ENCODE data around the gene LRRC42. TPM values are rescaled to one million over a fixed set of nuclear protein-coding genes. Genes with fewer than 3 reads are reported as not detected.
"Not testable (repeated sequence)": the region's sequence is repeated elsewhere in the genome, so short reads cannot be mapped to it uniquely, and the experiment has no call there.

The LRRC42 gene
- total and polyA plus RNA-seq, 4 donors, result 7.7 to 17.8 (median 17.0) TPM

DNA sequence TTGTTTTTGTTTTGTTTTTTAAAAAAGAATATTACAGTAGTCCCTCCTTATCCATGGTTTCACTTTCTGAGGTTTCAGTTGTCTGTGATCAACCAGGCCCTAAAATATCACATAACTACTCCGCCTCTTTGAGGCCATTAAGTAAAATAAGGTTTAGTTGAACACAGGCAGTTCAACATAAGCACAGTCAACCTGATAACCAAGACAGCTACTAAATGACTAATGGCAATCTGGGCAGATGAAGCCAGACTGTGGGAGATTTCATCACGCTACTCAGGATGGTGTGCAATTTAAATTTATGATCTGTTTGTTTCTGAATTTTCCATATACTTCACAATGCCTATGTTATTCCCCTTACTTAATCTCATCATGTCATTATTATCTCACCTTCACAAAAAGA lies 41.7 kb downstream of the LRRC42 start:
- 86 to 89% methylated on average over 2 of the region's 2 CpGs for WGBS, 2 donors
- TF ChIP-seq, protein P1, sequence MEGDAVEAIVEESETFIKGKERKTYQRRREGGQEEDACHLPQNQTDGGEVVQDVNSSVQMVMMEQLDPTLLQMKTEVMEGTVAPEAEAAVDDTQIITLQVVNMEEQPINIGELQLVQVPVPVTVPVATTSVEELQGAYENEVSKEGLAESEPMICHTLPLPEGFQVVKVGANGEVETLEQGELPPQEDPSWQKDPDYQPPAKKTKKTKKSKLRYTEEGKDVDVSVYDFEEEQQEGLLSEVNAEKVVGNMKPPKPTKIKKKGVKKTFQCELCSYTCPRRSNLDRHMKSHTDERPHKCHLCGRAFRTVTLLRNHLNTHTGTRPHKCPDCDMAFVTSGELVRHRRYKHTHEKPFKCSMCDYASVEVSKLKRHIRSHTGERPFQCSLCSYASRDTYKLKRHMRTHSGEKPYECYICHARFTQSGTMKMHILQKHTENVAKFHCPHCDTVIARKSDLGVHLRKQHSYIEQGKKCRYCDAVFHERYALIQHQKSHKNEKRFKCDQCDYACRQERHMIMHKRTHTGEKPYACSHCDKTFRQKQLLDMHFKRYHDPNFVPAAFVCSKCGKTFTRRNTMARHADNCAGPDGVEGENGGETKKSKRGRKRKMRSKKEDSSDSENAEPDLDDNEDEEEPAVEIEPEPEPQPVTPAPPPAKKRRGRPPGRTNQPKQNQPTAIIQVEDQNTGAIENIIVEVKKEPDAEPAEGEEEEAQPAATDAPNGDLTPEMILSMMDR (IDR thresholded peaks at IDR 0.05; ENCODE audit: control extremely low read depth, extremely low read depth), result no peak
- Histone ChIP-seq H3K9me3 (ENCODE audit: control insufficient read depth in 4 of 4, insufficient read depth in 3 of 4, low read length in 3 of 4) (no peaks in the 10 kb centered on the region), H3K36me3 (ENCODE audit: control insufficient read depth in 4 of 4, insufficient read depth in 4 of 4, low read length in 4 of 4) (no peaks in the 10 kb centered on the region), H3K27ac (ENCODE audit: low read depth in 1 of 2, low read length in 1 of 2) (no peak overlapping the region), H3K9ac (ENCODE audit: insufficient read depth in 1 of 2, low read length in 2 of 2) (no peak overlapping the region), H3K27me3 (ENCODE audit: control insufficient read depth in 3 of 3, insufficient read depth in 3 of 3, low read length in 2 of 3) (no peaks in the 10 kb centered on the region), H3K4me1 (ENCODE audit: control insufficient read depth in 5 of 5, insufficient read depth in 5 of 5, low read length in 5 of 5) (no peaks in the 10 kb centered on the region), H3K4me3 (no peak overlapping the region)
- DNase-seq (no peak), ATAC-seq (ENCODE audit: insufficient read depth, low FRiP score) (no peak)

DNA sequence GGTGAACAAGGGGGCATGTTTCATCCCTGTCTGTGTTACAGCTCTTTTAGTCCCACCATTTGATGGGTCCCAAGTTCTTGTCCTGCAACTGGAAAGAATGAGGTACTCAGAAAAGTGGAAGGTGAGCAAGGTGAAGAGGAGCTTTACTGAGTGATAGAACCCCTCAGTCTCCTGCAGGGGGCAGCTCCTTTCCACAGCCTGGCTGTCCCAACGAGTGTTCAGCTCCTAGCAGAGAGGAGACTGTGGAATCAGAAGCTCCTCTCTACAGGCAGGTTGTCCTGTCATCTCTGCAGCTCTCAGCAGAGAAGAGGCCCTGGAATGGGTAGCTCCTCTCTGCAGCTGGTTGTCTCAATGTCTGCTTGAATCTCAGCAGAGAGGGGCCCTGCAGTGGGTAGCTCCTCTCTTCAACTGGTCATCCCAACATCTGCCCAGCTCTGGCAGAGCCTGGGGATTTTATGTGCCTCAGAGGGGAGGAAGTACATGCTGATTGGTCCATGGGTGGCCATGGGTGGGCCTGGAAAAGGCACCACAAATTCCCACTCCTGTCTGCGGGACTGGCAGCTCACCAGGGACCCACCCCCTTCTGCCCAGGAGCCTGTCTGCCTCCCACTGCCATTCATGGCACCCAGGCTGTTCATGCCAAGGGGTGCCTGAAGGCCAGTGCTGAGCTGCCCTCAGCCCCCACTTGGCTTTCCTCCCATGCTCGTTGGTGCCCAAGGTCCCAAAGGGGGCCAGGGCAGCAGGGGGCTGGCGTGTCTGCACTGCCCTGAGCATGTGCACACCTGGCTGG lies 46.1 kb downstream of the LRRC42 start:
- DNase-seq (no peak), ATAC-seq (ENCODE audit: insufficient read depth, low FRiP score) (no peak)
- TF ChIP-seq, protein P1 (IDR thresholded peaks at IDR 0.05; ENCODE audit: control extremely low read depth, extremely low read depth), result no peak
- 77 to 88% methylated on average over 4 of the region's 4 CpGs for WGBS, 2 donors
- no peak overlapping the region for H3K9ac ChIP-seq (ENCODE audit: insufficient read depth in 1 of 2, low read length in 2 of 2)
- H3K27ac ChIP-seq (ENCODE audit: low read depth in 1 of 2, low read length in 1 of 2), result no peak overlapping the region
- no peaks in the 10 kb centered on the region for H3K9me3 ChIP-seq (ENCODE audit: control insufficient read depth in 4 of 4, insufficient read depth in 3 of 4, low read length in 3 of 4)
- no peaks in the 10 kb centered on the region for H3K4me1 ChIP-seq (ENCODE audit: control insufficient read depth in 5 of 5, insufficient read depth in 5 of 5, low read length in 5 of 5)
- H3K36me3 ChIP-seq (ENCODE audit: control insufficient read depth in 4 of 4, insufficient read depth in 4 of 4, low read length in 4 of 4), result no peaks in the 10 kb centered on the region
- no peak overlapping the region for H3K4me3 ChIP-seq
- H3K27me3 ChIP-seq (ENCODE audit: control insufficient read depth in 3 of 3, insufficient read depth in 3 of 3, low read length in 2 of 3), result no peaks in the 10 kb centered on the region

DNA sequence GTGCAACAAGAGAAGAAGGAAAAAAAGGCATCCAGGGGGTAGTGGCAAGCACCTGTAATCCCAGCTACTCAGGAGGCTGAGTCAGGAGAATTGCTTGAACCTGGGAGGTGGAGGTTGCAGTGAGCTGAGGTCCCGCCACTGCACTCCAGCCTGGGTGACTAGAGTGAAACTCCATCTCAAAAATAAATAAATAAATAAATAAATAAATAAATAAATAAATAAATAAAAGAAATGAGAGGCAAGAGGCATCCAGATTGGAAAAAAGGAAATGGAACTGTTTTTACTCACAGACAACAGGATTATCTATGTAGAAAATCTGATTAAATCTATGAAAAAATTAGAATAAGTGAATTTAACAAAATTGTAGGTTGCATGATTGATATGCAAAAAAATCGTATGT lies 48.4 kb downstream of the LRRC42 start:
- H3K27me3 ChIP-seq (ENCODE audit: control insufficient read depth in 3 of 3, insufficient read depth in 3 of 3, low read length in 2 of 3); H3K9ac ChIP-seq (ENCODE audit: insufficient read depth in 1 of 2, low read length in 2 of 2); H3K36me3 ChIP-seq (ENCODE audit: control insufficient read depth in 4 of 4, insufficient read depth in 4 of 4, low read length in 4 of 4); H3K9me3 ChIP-seq (ENCODE audit: control insufficient read depth in 4 of 4, insufficient read depth in 3 of 4, low read length in 3 of 4); H3K4me3 ChIP-seq; H3K27ac ChIP-seq (ENCODE audit: low read depth in 1 of 2, low read length in 1 of 2); ATAC-seq (ENCODE audit: insufficient read depth, low FRiP score); H3K4me1 ChIP-seq (ENCODE audit: control insufficient read depth in 5 of 5, insufficient read depth in 5 of 5, low read length in 5 of 5); DNase-seq: not testable (repeated sequence)
- 80 to 93% methylated on average over 2 of the region's 2 CpGs for WGBS, 2 donors

DNA sequence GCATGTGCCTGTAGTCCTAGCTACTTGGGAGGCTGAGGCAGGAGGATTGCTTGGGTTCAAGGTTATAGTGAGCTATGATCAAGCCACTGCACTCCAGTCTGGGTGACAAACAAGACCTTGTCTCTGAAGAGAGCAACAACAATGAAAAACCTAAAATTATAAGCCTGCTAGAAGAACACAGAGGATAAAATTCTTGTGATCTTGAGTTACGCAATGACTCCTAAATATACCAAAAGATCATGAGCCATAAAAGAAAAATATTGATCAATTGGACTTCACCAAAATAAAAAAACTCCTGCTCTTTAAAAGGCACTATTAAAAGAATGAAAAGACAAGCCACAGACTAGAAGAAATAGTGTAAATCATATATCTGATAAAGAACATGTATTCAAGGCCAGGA lies 49.5 kb downstream of the LRRC42 start:
- Histone ChIP-seq H3K27me3 (ENCODE audit: control insufficient read depth in 3 of 3, insufficient read depth in 3 of 3, low read length in 2 of 3) (no peaks in the 10 kb centered on the region), H3K9ac (ENCODE audit: insufficient read depth in 1 of 2, low read length in 2 of 2) (no peak overlapping the region), H3K36me3 (ENCODE audit: control insufficient read depth in 4 of 4, insufficient read depth in 4 of 4, low read length in 4 of 4) (no peaks in the 10 kb centered on the region), H3K4me3 (no peak overlapping the region), H3K27ac (ENCODE audit: low read depth in 1 of 2, low read length in 1 of 2) (no peak overlapping the region), H3K4me1 (ENCODE audit: control insufficient read depth in 5 of 5, insufficient read depth in 5 of 5, low read length in 5 of 5) (no peaks in the 10 kb centered on the region), H3K9me3 (ENCODE audit: control insufficient read depth in 4 of 4, insufficient read depth in 3 of 4, low read length in 3 of 4) (no peaks in the 10 kb centered on the region)
- no peak for ATAC-seq (ENCODE audit: insufficient read depth, low FRiP score)
- TF ChIP-seq, protein P1 (IDR thresholded peaks at IDR 0.05; ENCODE audit: control extremely low read depth, extremely low read depth), result no peak
- no peak for DNase-seq
- 92 to 100% methylated on average over 1 of the region's 1 CpG for WGBS, 2 donors
